ENCODE measurements around the gene CAMTA1.
"Not testable (repeated sequence)": the region's sequence is repeated elsewhere in the genome, so short reads cannot be mapped to it uniquely, and the experiment has no call there.

The CAMTA1 gene

DNA sequence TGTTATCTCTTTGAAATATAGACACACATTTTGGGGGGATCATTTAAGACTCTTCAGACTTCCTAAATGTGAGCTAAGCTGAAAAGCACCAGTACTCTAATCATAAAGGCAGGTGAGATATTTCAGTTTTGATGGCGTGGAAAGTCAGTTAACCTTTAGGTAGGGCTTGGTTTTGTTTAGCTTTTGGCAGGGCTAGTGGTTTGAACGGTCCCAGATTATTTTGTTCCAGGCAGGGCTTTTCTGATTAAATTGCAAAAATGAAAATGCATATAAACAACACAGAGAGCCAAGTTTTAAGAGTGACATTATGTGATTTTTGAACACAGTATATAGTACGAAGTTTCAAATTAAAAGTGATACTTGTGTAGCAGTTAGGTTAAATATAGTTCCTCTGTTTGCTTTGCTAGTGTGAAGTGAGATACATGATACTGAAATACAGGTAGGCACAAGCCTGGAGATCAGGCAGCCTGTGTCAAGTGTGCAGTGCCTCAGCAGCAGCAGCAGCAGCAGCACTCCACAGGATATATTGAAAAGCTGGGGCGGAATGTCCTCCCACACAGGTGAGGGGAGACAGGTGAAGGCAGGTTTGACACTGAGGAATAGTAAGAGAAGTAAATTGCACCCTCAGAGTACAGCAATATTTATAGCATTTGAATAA is 47.4 kb downstream of the CAMTA1 start:
- Histone ChIP-seq H3K9ac (ENCODE audit: low read length) (no peak overlapping the region), H3K27me3 (ENCODE audit: control insufficient read depth in 1 of 2, insufficient read depth in 2 of 2, low read length in 2 of 2) (no peaks in the 10 kb centered on the region), H3K4me3 (ENCODE audit: low read depth in 1 of 2, low read length in 2 of 2) (no peak overlapping the region), H3K9me3 (ENCODE audit: low read length) (no peaks in the 10 kb centered on the region), H3K27ac (ENCODE audit: low read depth, low read length) (no peak overlapping the region), H3K36me3 (ENCODE audit: insufficient read depth, low read length) (no peaks in the 10 kb centered on the region), H3K4me1 (ENCODE audit: insufficient read depth, low read length) (peaks cover 7% of the 10 kb centered on the region)

DNA sequence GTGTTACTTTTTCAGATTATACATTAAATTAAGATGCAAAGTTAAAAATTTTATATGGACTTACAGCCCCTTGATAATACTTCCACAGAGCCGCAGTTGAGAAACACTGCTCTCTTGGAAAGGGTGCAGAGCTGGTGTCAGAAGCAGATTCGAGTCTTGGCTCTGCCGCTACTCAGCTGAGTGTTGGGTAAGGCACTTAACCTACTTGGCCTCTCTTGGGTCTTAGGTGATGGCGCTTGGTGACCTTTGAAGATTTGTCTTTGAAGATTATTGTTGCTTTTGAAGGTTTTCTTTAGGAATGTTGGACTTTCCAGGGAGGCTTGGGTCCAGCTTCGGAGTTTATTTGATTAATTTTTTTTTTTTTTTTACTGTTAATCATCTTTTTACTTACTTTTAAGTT is 48.5 kb downstream of the CAMTA1 start:
- Histone ChIP-seq H3K9ac (ENCODE audit: low read length) (no peak overlapping the region), H3K9me3 (ENCODE audit: low read length) (no peaks in the 10 kb centered on the region), H3K27me3 (ENCODE audit: control insufficient read depth in 1 of 2, insufficient read depth in 2 of 2, low read length in 2 of 2) (no peaks in the 10 kb centered on the region), H3K36me3 (ENCODE audit: insufficient read depth, low read length) (no peaks in the 10 kb centered on the region), H3K27ac (ENCODE audit: low read depth, low read length) (no peak overlapping the region), H3K4me3 (ENCODE audit: low read depth in 1 of 2, low read length in 2 of 2) (no peak overlapping the region), H3K4me1 (ENCODE audit: insufficient read depth, low read length) (peaks cover 7% of the 10 kb centered on the region)

DNA sequence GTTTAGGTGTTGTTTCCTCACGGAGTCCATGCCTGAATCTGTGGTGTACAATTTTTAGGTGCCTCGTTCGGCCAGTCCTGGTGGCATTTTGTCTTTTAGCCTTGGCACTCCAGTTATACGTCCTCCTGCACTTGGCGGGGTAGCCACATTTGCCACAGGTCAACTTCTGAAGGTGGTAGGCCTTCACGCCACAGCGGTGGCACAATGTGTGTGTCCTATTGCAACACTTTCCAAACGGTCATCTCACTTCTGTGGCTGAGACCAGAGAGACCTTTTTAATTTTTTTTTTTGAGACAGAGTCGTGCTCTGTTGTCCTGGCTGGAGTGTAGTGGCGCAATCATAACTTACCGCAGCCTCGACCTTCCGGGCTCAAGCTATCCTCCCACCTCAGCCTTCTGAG is 49.1 kb downstream of the CAMTA1 start:
- H3K27me3 ChIP-seq (ENCODE audit: control insufficient read depth in 1 of 2, insufficient read depth in 2 of 2, low read length in 2 of 2): no peaks in the 10 kb centered on the region
- H3K4me1 ChIP-seq (ENCODE audit: insufficient read depth, low read length): peaks cover 7% of the 10 kb centered on the region
- no peaks in the 10 kb centered on the region for H3K36me3 ChIP-seq (ENCODE audit: insufficient read depth, low read length)
- no peaks in the 10 kb centered on the region for H3K9me3 ChIP-seq (ENCODE audit: low read length)
- H3K4me3 ChIP-seq (ENCODE audit: low read depth in 1 of 2, low read length in 2 of 2): no peak overlapping the region
- H3K9ac ChIP-seq (ENCODE audit: low read length): no peak overlapping the region
- no peak overlapping the region for H3K27ac ChIP-seq (ENCODE audit: low read depth, low read length)

DNA sequence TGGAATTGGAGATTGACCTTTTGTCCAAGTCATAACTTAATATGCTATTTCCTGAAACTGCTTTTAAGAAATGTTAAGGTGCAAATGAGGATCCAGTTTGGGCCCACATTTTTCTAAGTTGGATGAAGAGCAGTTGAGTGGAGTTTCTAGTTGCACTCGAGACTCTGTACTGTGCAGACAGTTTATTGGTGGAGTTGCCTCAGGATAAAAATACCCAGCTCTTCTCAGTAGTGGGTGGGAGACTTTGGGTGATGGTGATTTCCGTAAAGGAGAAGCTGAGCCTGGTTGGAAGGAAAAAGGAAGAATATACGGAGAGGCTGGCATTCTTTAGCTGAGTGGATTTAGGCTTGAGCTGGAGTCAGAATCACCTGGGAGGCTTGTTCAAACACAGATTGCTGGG is 49.9 kb downstream of the CAMTA1 start:
- Histone ChIP-seq H3K27ac (ENCODE audit: low read depth, low read length) (no peak overlapping the region), H3K9ac (ENCODE audit: low read length) (no peak overlapping the region), H3K4me1 (ENCODE audit: insufficient read depth, low read length) (peaks cover 7% of the 10 kb centered on the region), H3K36me3 (ENCODE audit: insufficient read depth, low read length) (no peaks in the 10 kb centered on the region), H3K9me3 (ENCODE audit: low read length) (no peaks in the 10 kb centered on the region), H3K27me3 (ENCODE audit: control insufficient read depth in 1 of 2, insufficient read depth in 2 of 2, low read length in 2 of 2) (no peaks in the 10 kb centered on the region), H3K4me3 (ENCODE audit: low read depth in 1 of 2, low read length in 2 of 2) (no peak overlapping the region)

DNA sequence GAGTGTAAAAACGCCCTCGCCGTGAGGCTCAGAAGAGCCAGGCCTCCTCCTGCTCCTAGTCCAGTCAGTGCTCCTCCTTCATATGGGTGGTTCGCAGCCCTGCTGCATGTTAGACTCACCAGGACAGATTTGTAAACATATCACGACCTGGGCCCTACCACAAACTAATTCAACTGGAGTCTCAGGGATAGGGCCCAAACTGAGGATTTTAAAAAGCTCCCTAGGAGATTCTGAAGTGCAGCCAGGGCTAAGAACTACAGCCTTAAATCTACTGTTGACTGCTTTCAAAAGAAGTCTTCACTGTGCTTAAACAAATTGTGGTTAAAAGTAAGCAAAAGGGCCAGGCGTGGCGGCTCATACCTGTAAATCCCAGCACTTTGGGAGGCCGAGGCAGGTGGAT is 57.0 kb downstream of the CAMTA1 start:
- H3K27ac ChIP-seq (ENCODE audit: low read depth, low read length): no peak overlapping the region
- H3K27me3 ChIP-seq (ENCODE audit: control insufficient read depth in 1 of 2, insufficient read depth in 2 of 2, low read length in 2 of 2): no peaks in the 10 kb centered on the region
- no peak overlapping the region for H3K4me3 ChIP-seq (ENCODE audit: low read depth in 1 of 2, low read length in 2 of 2)
- no peaks in the 10 kb centered on the region for H3K36me3 ChIP-seq (ENCODE audit: insufficient read depth, low read length)
- no peaks in the 10 kb centered on the region for H3K9me3 ChIP-seq (ENCODE audit: low read length)
- no peaks in the 10 kb centered on the region for H3K4me1 ChIP-seq (ENCODE audit: insufficient read depth, low read length)
- no peak overlapping the region for H3K9ac ChIP-seq (ENCODE audit: low read length)

DNA sequence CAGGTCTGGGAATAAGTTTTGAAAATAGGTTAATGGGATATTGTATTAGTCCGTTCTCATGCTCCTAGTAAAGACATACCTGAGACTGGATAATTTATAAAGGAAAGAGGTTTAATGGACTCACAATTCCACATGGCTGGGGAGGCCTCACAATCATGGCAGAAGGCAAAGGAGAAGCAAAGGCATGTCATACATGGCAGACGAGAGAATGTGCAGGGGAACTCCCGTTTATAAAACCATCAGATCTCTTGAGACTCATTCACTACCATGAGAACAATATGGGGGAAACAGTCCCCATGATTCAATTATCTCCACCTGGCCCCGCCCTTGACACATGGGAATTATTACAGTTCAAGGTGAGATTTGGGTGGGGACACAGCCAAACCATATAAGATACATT is 60.5 kb downstream of the CAMTA1 start:
- not testable (repeated sequence) for H3K27me3 ChIP-seq (ENCODE audit: control insufficient read depth in 1 of 2, insufficient read depth in 2 of 2, low read length in 2 of 2); H3K9me3 ChIP-seq (ENCODE audit: low read length); H3K36me3 ChIP-seq (ENCODE audit: insufficient read depth, low read length); H3K4me1 ChIP-seq (ENCODE audit: insufficient read depth, low read length); H3K27ac ChIP-seq (ENCODE audit: low read depth, low read length); H3K4me3 ChIP-seq (ENCODE audit: low read depth in 1 of 2, low read length in 2 of 2); H3K9ac ChIP-seq (ENCODE audit: low read length)

DNA sequence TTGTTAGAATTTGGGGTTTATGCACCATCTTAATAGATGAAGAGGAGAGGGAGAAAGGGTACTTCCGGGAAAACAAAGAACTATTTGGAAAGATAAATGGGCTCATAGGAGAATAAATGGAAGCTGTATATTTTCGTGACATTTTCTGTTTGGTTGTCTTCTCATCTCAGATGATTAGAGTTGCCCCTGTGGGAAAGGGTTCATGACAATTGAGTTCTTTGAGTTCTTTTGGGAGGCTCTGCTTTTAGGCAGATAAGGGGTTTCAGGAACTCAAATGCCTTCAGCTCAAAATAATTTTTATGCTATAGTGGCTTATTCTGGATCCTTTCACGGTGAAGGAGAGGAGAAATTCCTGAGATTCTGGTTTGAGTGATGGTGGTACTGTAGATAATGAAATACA is 63.6 kb downstream of the CAMTA1 start:
- Histone ChIP-seq H3K27ac (ENCODE audit: low read depth, low read length) (no peak overlapping the region), H3K27me3 (ENCODE audit: control insufficient read depth in 1 of 2, insufficient read depth in 2 of 2, low read length in 2 of 2) (no peaks in the 10 kb centered on the region), H3K4me3 (ENCODE audit: low read depth in 1 of 2, low read length in 2 of 2) (no peak overlapping the region), H3K4me1 (ENCODE audit: insufficient read depth, low read length) (no peaks in the 10 kb centered on the region), H3K9me3 (ENCODE audit: low read length) (no peaks in the 10 kb centered on the region), H3K9ac (ENCODE audit: low read length) (no peak overlapping the region), H3K36me3 (ENCODE audit: insufficient read depth, low read length) (no peaks in the 10 kb centered on the region)

DNA sequence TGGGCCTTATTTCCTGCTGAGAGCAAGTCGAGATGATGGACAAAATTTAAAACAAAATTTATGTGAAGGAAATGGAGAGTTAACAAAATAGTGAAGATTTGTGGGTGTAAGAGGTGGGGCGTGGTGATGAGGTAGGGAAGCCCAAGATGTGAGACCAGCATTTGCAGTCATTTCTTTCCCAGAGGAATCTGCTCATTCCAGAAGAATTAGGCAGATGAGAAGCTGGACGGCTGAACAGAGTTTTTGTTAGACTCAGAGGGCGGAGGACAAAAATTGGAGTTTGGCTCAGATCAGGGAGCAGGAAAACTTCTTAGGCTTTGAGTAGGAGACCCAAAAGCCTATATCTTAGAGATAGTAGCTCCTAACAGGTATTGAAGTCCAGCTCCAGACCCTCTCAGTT is 65.3 kb downstream of the CAMTA1 start:
- no peaks in the 10 kb centered on the region for H3K36me3 ChIP-seq (ENCODE audit: insufficient read depth, low read length)
- H3K4me1 ChIP-seq (ENCODE audit: insufficient read depth, low read length): no peaks in the 10 kb centered on the region
- no peaks in the 10 kb centered on the region for H3K27me3 ChIP-seq (ENCODE audit: control insufficient read depth in 1 of 2, insufficient read depth in 2 of 2, low read length in 2 of 2)
- no peaks in the 10 kb centered on the region for H3K9me3 ChIP-seq (ENCODE audit: low read length)
- H3K27ac ChIP-seq (ENCODE audit: low read depth, low read length): no peak overlapping the region
- H3K9ac ChIP-seq (ENCODE audit: low read length): no peak overlapping the region
- H3K4me3 ChIP-seq (ENCODE audit: low read depth in 1 of 2, low read length in 2 of 2): no peak overlapping the region

DNA sequence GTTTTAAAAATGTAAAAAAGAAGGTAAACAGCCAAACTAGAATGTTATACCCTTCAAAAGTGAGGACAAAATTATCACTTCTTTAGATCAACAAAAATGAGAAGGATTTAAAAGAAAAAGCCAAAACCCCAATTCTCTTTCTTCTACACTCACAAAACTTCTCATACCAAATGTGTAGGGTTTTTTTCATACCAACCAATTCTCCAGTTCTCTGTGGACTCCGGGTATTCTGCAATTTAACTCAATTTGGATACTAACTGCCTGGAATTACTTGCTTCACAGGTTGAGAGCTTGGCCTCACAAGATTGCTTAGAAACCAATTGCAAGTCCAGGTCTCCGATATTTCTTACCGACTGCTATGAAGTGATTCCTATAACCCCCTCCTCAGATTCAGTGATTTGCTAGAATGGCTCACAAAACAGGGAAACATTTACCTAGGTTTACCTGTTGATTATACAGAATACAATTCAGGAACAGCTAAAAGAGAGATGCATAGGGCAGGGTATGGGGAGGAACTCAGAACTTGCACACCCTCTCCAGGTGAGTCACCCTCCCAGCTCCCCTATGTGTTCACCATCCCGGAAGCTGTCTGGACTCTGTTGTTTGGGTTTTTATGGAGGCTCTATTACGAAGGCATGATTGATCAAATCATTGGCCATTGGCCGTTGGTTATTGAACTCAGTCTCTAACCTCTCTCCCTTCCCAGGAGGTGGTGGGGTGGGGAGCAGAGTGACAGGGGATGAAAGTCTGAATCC is 67.1 kb downstream of the CAMTA1 start:
- no peaks in the 10 kb centered on the region for H3K36me3 ChIP-seq (ENCODE audit: insufficient read depth, low read length)
- no peaks in the 10 kb centered on the region for H3K9me3 ChIP-seq (ENCODE audit: low read length)
- H3K9ac ChIP-seq (ENCODE audit: low read length): no peak overlapping the region
- H3K27me3 ChIP-seq (ENCODE audit: control insufficient read depth in 1 of 2, insufficient read depth in 2 of 2, low read length in 2 of 2): no peaks in the 10 kb centered on the region
- no peak overlapping the region for H3K4me3 ChIP-seq (ENCODE audit: low read depth in 1 of 2, low read length in 2 of 2)
- H3K27ac ChIP-seq (ENCODE audit: low read depth, low read length): no peak overlapping the region
- H3K4me1 ChIP-seq (ENCODE audit: insufficient read depth, low read length): no peaks in the 10 kb centered on the region

DNA sequence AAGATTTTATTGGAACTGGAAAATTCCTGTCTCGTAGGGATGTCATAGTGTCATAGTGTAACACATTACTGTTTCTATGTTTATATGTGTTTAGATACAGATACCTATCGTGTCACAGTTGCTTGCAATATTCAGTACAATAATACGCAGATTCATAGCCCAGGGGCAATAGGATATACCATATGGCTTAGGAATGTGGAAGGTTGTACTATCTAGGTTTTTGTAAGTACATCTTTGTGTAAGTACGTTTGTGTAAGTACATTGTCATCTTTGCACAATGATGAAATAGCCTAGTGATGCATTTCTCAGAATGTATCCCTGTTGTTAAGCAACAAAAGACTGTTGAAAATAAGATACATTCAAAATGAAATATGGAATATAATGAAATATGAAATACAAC is 68.9 kb downstream of the CAMTA1 start:
- Histone ChIP-seq H3K4me3 (ENCODE audit: low read depth in 1 of 2, low read length in 2 of 2) (no peak overlapping the region), H3K36me3 (ENCODE audit: insufficient read depth, low read length) (no peaks in the 10 kb centered on the region), H3K9me3 (ENCODE audit: low read length) (no peaks in the 10 kb centered on the region), H3K27ac (ENCODE audit: low read depth, low read length) (no peak overlapping the region), H3K4me1 (ENCODE audit: insufficient read depth, low read length) (no peaks in the 10 kb centered on the region), H3K9ac (ENCODE audit: low read length) (no peak overlapping the region), H3K27me3 (ENCODE audit: control insufficient read depth in 1 of 2, insufficient read depth in 2 of 2, low read length in 2 of 2) (no peaks in the 10 kb centered on the region)

DNA sequence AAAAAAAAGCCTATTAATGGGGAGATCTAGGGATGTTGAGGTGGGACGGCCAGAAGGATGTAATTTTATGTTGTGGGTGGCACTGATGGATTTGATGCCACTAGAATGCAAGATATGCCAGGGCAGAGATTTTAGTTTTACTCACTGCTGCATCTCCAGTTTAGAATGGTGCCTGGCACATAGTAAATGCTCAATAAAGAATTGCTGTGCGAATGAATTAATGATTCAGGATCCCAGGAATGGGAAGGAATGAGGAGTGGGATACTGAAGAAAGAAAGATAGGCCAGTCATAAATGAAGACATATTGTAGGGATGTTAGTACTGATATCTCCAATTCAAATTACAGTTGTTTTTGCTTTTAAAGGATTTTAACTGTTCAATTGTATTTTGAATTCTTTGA is 72.6 kb downstream of the CAMTA1 start:
- no peaks in the 10 kb centered on the region for H3K4me1 ChIP-seq (ENCODE audit: insufficient read depth, low read length)
- H3K27me3 ChIP-seq (ENCODE audit: control insufficient read depth in 1 of 2, insufficient read depth in 2 of 2, low read length in 2 of 2): no peaks in the 10 kb centered on the region
- no peak overlapping the region for H3K27ac ChIP-seq (ENCODE audit: low read depth, low read length)
- no peaks in the 10 kb centered on the region for H3K36me3 ChIP-seq (ENCODE audit: insufficient read depth, low read length)
- H3K9ac ChIP-seq (ENCODE audit: low read length): no peak overlapping the region
- H3K9me3 ChIP-seq (ENCODE audit: low read length): no peaks in the 10 kb centered on the region
- H3K4me3 ChIP-seq (ENCODE audit: low read depth in 1 of 2, low read length in 2 of 2): no peak overlapping the region

DNA sequence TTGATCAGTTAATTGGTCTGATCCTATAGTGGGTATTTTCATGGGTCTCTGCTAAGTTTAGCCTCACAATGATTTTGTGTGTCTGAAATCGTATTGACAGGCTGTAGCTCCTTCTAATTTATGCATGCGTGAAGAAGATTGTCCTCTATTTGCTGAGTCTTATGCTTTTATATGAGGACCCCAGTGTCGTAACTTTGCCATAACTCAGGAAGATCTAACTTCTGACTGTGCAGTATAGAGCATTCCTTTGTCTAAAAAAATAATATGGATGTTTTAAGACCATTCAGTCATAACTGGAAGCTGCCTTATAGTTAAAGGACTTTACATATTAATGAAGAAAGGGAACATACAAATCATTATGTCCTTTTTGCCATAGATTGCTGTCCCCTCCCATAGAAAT is 73.3 kb downstream of the CAMTA1 start:
- Histone ChIP-seq H3K27me3 (ENCODE audit: control insufficient read depth in 1 of 2, insufficient read depth in 2 of 2, low read length in 2 of 2) (no peaks in the 10 kb centered on the region), H3K9ac (ENCODE audit: low read length) (no peak overlapping the region), H3K4me1 (ENCODE audit: insufficient read depth, low read length) (no peaks in the 10 kb centered on the region), H3K4me3 (ENCODE audit: low read depth in 1 of 2, low read length in 2 of 2) (no peak overlapping the region), H3K27ac (ENCODE audit: low read depth, low read length) (no peak overlapping the region), H3K36me3 (ENCODE audit: insufficient read depth, low read length) (no peaks in the 10 kb centered on the region), H3K9me3 (ENCODE audit: low read length) (no peaks in the 10 kb centered on the region)

Measured in muscle layer of colon (tissue), 2 donors.